HepG2 (cell line): ENCODE measurements around the gene UBA6. TPM values are rescaled to one million over a fixed set of nuclear protein-coding genes. Genes with fewer than 3 reads are reported as not detected.
A peak's percentile ranks its signal among the peaks of the same experiment; 100 is the strongest.

ENCODE experiments used
- ATAC-seq: fragments of 200-7000 bp; cut with Tn5 transposase; 3 replicates; pipeline ENCODE4 v1.9.1; 2020; ENCODE audit warnings: mild to moderate bottlenecking, moderate library complexity
- BruUV-seq: library from RNA; stranded (reverse); fragments of 400-500 nt; replicated peaks from 2 replicates; lab custom pipeline; 2021; lab: Mats Ljungman, UMichigan
- CTCF ChIA-PET: fragments of 300-600 bp; formaldehyde crosslinking; extraction: SDS; loops from one replicate; lab custom pipeline; 2021; ENCODE audit warnings: low total read pairs, inconsistent platforms, low intra/inter-chr PET ratio; lab: Yijun Ruan, JAX
- POLR2A ChIA-PET: fragments of 350-600 bp; sonication (Branson Sonifier 250); formaldehyde crosslinking; loops from one replicate; lab custom pipeline; 2020; ENCODE audit warnings: antibody characterized with exemption, inconsistent platforms; lab: Yijun Ruan, JAX
- DNase-seq: peaks from one replicate; pipeline ENCODE4 v3.0.0-alpha.2; 2015; ENCODE audit warnings: low spot score
- FAIRE-seq: peaks from 3 replicates; lab custom pipeline; 2011; peaks lifted over from hg19 to GRCh38; lab: Jason Lieb, UNC
- H2AFZ ChIP-seq: one replicate; pipeline ENCODE4 v1.6.1; 2011; ENCODE audit warnings: low read length, inconsistent platforms
- H3K27ac ChIP-seq: fragments of 300-600 bp; 3 replicates; pipeline ENCODE4 v1.8.0; 2011; ENCODE audit warnings: mixed run types, mild to moderate bottlenecking, mixed read lengths, low read length, inconsistent platforms; ENCODE audit not compliant: insufficient read depth; ENCODE audit errors: extremely low read length
- H3K27me3 ChIP-seq, 2 experiments: fragments of 200-600 bp in 1 of 2; 2 replicates in 1 of 2; 3 replicates in 1 of 2; pipeline versions ENCODE4 v1.6.0 to v1.8.0; 2011; ENCODE audit warnings: low read length in 2 of 2, mild to moderate bottlenecking in 2 of 2, moderate library complexity in 2 of 2, inconsistent platforms in 1 of 2; ENCODE audit not compliant: insufficient read depth in 2 of 2, control insufficient read depth in 1 of 2
- H3K36me3 ChIP-seq, 2 experiments: fragments of 200-600 bp in 1 of 2; replicated peaks in 1 of 2; 2 replicates in 1 of 2; 3 replicates in 1 of 2; pipeline versions ENCODE4 v1.5.1 to v1.8.0; 2011; ENCODE audit warnings: low read length in 2 of 2, inconsistent platforms in 1 of 2; ENCODE audit not compliant: insufficient read depth in 2 of 2, control insufficient read depth in 1 of 2
- H3K4me1 ChIP-seq: 2 replicates; pipeline ENCODE4 v1.5.1; 2012; ENCODE audit warnings: low read length, inconsistent platforms; ENCODE audit not compliant: insufficient read depth
- H3K4me2 ChIP-seq: 2 replicates; pipeline ENCODE4 v1.6.0; 2011; ENCODE audit warnings: low read depth, low read length, inconsistent platforms
- H3K4me3 ChIP-seq, 3 experiments: fragments of 200-600 bp in 1 of 3; sonication (generic), shearing (Covaris generic) in 1 of 3; replicated peaks in 1 of 3; 2 replicates each; pipeline ENCODE4 v1.5.1; 2011 to 2016; ENCODE audit warnings: low read length in 3 of 3, inconsistent platforms in 2 of 3, low read depth in 2 of 3, mild to moderate bottlenecking in 2 of 3, control low read depth in 1 of 3, mixed read lengths in 1 of 3; ENCODE audit not compliant: insufficient read depth in 1 of 3
- H3K79me2 ChIP-seq: one replicate; pipeline ENCODE4 v1.6.1; 2011; ENCODE audit warnings: low read length, inconsistent platforms; ENCODE audit not compliant: insufficient read depth
- H3K9ac ChIP-seq: 2 replicates; pipeline ENCODE4 v1.6.0; 2011; ENCODE audit warnings: mild to moderate bottlenecking, low read depth, low read length, inconsistent platforms; ENCODE audit not compliant: insufficient read depth
- H3K9me3 ChIP-seq: 2 replicates; pipeline ENCODE4 v1.5.1; 2012; ENCODE audit warnings: mild to moderate bottlenecking, low read length
- H4K20me1 ChIP-seq: 2 replicates; pipeline ENCODE4 v1.6.0; 2011; ENCODE audit warnings: inconsistent platforms, mild to moderate bottlenecking, low read length, moderate library complexity; ENCODE audit not compliant: insufficient read depth
- ATF6 ChIP-seq: sonication (generic); formaldehyde crosslinking; conservative IDR thresholded peaks from 2 replicates; pipeline ENCODE4 v1.4.0; 2020; ENCODE audit warnings: missing genetic modification reagents
- ATF7-NPFF ChIP-seq: sonication (generic); formaldehyde crosslinking; IDR thresholded peaks from 2 replicates; pipeline ENCODE4 v1.8.1; 2023; ENCODE audit warnings: mild to moderate bottlenecking, low read depth, missing genetic modification reagents, moderate library complexity
- CENPX ChIP-seq: sonication (generic); formaldehyde crosslinking; IDR thresholded peaks from 2 replicates; pipeline ENCODE4 v1.9.0; 2021; ENCODE audit warnings: mild to moderate bottlenecking, missing genetic modification reagents, moderate library complexity
- ELF4 ChIP-seq: sonication (generic); formaldehyde crosslinking; IDR thresholded peaks from 2 replicates; pipeline ENCODE4 v1.5.0; 2020; ENCODE audit warnings: missing genetic modification reagents, mild to moderate bottlenecking, moderate library complexity, borderline replicate concordance
- HNF4A ChIP-seq: sonication (generic); formaldehyde crosslinking; IDR thresholded peaks from 2 replicates; pipeline ENCODE4 v1.4.0; 2020; ENCODE audit warnings: missing genetic modification reagents
- KDM5B ChIP-seq: sonication (generic); formaldehyde crosslinking; IDR thresholded peaks from 2 replicates; pipeline ENCODE4 v1.4.0; 2020; ENCODE audit warnings: missing genetic modification reagents, mild to moderate bottlenecking, borderline replicate concordance
- NONO ChIP-seq, 2 experiments: fragments of 450-650 bp in 1 of 2; sonication (generic) in 1 of 2; formaldehyde crosslinking in 1 of 2; IDR thresholded peaks in 1 of 2; conservative IDR thresholded peaks in 1 of 2; 2 replicates each; pipeline versions ENCODE4 v1.6.1 to v1.8.0; 2017 to 2022; ENCODE audit warnings: mild to moderate bottlenecking in 1 of 2, missing genetic modification reagents in 1 of 2, moderate library complexity in 1 of 2
- RFXANK ChIP-seq: IDR thresholded peaks from 2 replicates; pipeline ENCODE4 v1.6.1; 2016
- U2AF1 ChIP-seq: fragments of 200-400 bp; formaldehyde crosslinking; optimal IDR thresholded peaks from 2 replicates; pipeline ENCODE3; 2017; ENCODE audit warnings: mild to moderate bottlenecking, low read depth, low read length
- U2AF2 ChIP-seq: fragments of 200-400 bp; formaldehyde crosslinking; IDR thresholded peaks from 2 replicates; pipeline ENCODE4 v1.6.1; 2017; ENCODE audit warnings: low read depth, mild to moderate bottlenecking, low read length
- ZFP36L2 ChIP-seq: sonication (generic); formaldehyde crosslinking; IDR thresholded peaks from 2 replicates; pipeline ENCODE4 v1.4.0; 2020; ENCODE audit warnings: missing genetic modification reagents
- ZNF251 ChIP-seq: sonication (generic); formaldehyde crosslinking; IDR thresholded peaks from 2 replicates; pipeline ENCODE4 v1.9.0; 2021; ENCODE audit warnings: mild to moderate bottlenecking, missing genetic modification reagents
- ZNF432 ChIP-seq: sonication (generic); formaldehyde crosslinking; IDR thresholded peaks from 2 replicates; pipeline ENCODE4 v1.5.0; 2020; ENCODE audit warnings: missing genetic modification reagents, mild to moderate bottlenecking, borderline replicate concordance
- ZNF512 ChIP-seq: sonication (generic); formaldehyde crosslinking; IDR thresholded peaks from 2 replicates; pipeline ENCODE4 v1.4.0; 2020; ENCODE audit warnings: mild to moderate bottlenecking, missing genetic modification reagents
- ZNF616 ChIP-seq: sonication (generic); formaldehyde crosslinking; IDR thresholded peaks from 2 replicates; pipeline ENCODE4 v1.5.0; 2020; ENCODE audit warnings: low read depth, mild to moderate bottlenecking, missing genetic modification reagents
- ZNF652 ChIP-seq: IDR thresholded peaks from 2 replicates; pipeline ENCODE4 v1.6.1; 2016; ENCODE audit warnings: low read depth, borderline replicate concordance
- WGBS: methylation state at CpG from one replicate; pipeline ENCODE4 v1.1.6; 2017; ENCODE audit warnings: low lambda C conversion rate; 5-methylcytosine and 5-hydroxymethylcytosine counted together
- in situ Hi-C: cut with HindIII; loops from 2 replicates; pipeline ENCODE4 v1.10.0; 2017; ENCODE audit warnings: low pct_unique_long_range_greater_than_20kb; ENCODE audit not compliant: extremely low pct_ligation_motif_present
- intact Hi-C: fragments of 100-400 bp; cut with micrococcal nuclease; formaldehyde crosslinking; loops from one replicate; pipeline ENCODE4 v1.10.0; 2022; ENCODE audit not compliant: unreplicated experiment
- polyA plus RNA-seq, 8 experiments: library from polyadenylated mRNA; depleted of rRNA in 3 of 8; stranded (reverse) in 7 of 8; unstranded in 1 of 8; fragments of >200 nt; fragmentation: Illumina TruSeq in 4 of 8; extraction: Trizol in 4 of 8; gene quantifications; 2 replicates each; pipeline versions ENCODE4 v1.2.1 to v1.2.3, GENCODE V29; 2011 to 2016; ENCODE audit warnings: low read depth in 4 of 8, missing spikeins in 1 of 8, mixed read lengths in 1 of 8; ENCODE audit not compliant: insufficient read depth in 1 of 8
- total RNA-seq, 5 experiments: library from RNA; depleted of rRNA; stranded (reverse); fragments of >200 nt; fragmentation: Illumina TruSeq; extraction: Trizol; gene quantifications; 2 replicates each; pipeline ENCODE4 v1.2.3, GENCODE V29; 2016; ENCODE audit warnings: low read depth in 1 of 5
- TF ChIP-seq, protein P1 (sequence below): sonication (generic); formaldehyde crosslinking; IDR thresholded peaks from 2 replicates; pipeline ENCODE4 v1.4.0; 2020; ENCODE audit warnings: missing genetic modification reagents

Gene UBA6
- total and polyA plus RNA-seq, 2 of the 13 experiments (the other 11 are each of a cell fraction or from before 2014, with no cell fraction given) = 33.3 to 75.4 TPM

GRCh38 chr4:67712650-67713528 is 11.9 kb upstream of the UBA6 start:
- H3K4me2 ChIP-seq = no peak overlapping the region
- peak; percentile 40 for ATAC-seq
- CTCF ChIA-PET = no interaction called here

More at GRCh38 chr4:67712650-67713528, 11.9 kb upstream of the UBA6 start:
- Histone ChIP-seq H3K36me3 (peaks cover 3 to 10% of the 10 kb centered on the region in 2 experiments; a peak in 2 of 5 replicates), H4K20me1 (peaks cover 3% of the 10 kb centered on the region; the same call in 1 of the 2 replicates), H3K9me3 (no peaks in the 10 kb centered on the region), H3K27me3 (no peaks in the 10 kb centered on the region; a peak in 1 of 5 replicates), H3K4me1 (peaks cover 13% of the 10 kb centered on the region), H3K27ac (no peak overlapping the region), H3K79me2 (peaks cover 34% of the 10 kb centered on the region), H2AFZ (no peak overlapping the region), H3K4me3 (no peak overlapping the region), H3K9ac (no peak overlapping the region)
- intact Hi-C loops (no loop called here), in situ Hi-C loops (no loop called here)
- TF ChIP-seq NONO (IDR thresholded peaks at IDR 0.05) (no peak), NONO (CRISPR knock-in tag; conservative IDR thresholded peaks at IDR 0.05) (no peak), HNF4A (CRISPR knock-in tag) (no peak), ZNF652 (CRISPR knock-in tag) (no peak), ATF7-NPFF (CRISPR knock-in tag) (no peak), KDM5B (no peak), ZNF432 (CRISPR knock-in tag) (no peak), ZNF251 (CRISPR knock-in tag) (no peak), ZNF512 (CRISPR knock-in tag) (no peak), U2AF1 (no peak), U2AF2 (no peak), RFXANK (CRISPR knock-in tag) (no peak), ATF6 (no peak), ELF4 (CRISPR knock-in tag) (no peak), CENPX (CRISPR knock-in tag) (no peak), ZNF616 (no peak), ZFP36L2 (CRISPR knock-in tag) (no peak)
- TF ChIP-seq, protein P1, sequence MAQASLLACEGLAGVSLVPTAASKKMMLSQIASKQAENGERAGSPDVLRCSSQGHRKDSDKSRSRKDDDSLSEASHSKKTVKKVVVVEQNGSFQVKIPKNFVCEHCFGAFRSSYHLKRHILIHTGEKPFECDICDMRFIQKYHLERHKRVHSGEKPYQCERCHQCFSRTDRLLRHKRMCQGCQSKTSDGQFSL (CRISPR knock-in tag) = no peak
- 96% methylated on average over 5 of the region's 7 CpGs for WGBS
- no peak for DNase-seq
- FAIRE-seq = no peak
- BruUV-seq = no TSS peak
- POLR2A ChIA-PET = no interaction called here
